ENCODE data around the gene CELF4.

CELF4 gene

GRCh38 chr18:37405772-37406171 is 159.8 kb downstream of the CELF4 start:
- no peak for DNase-seq

- DNase-seq, result no peak
These were observed 160.4 kb downstream of the CELF4 start for GRCh38 chr18:37405229-37405628.

- DNase-seq, result no peak
These were observed 161.8 kb downstream of the CELF4 start for GRCh38 chr18:37403788-37404187.

DNA sequence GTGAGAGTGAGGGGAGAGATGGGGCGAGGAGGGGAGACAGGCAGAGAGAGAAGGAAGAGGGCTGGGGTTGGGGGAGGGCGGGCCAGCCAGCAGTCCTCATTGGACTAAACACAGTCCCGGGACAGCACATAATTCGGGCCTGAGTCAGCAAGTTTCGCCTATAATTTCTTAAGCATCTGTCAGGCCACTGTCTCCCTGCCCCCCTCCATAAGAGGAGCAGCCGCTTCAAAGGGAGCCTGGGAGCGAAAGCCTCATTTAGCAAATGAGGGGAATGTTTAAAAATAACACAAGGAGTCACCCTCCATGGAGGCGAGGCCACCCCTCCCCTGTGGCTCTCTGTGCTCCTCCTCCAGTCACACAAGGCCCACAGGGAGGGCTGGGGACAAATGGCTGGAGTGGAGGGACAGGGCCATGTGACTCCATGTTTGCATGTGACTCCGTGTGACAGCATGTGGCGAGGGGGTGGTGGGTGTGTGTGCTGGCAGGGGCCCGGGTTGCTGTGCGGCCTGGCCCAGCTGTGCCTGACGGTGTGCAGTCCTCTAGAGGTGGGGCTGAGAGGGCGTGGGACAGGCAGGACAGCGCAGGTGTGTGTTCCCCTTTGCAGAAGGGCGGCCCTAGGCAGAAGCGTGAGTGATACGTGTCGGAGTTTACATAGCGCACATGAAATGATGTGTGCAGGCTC is 162.4 kb downstream of the CELF4 start:
- DNase-seq, result no peak

GRCh38 chr18:37402735-37403099 is 162.9 kb downstream of the CELF4 start:
- no peak for DNase-seq

GRCh38 chr18:37400802-37401201 is 164.8 kb downstream of the CELF4 start:
- DNase-seq, result no peak

DNA sequence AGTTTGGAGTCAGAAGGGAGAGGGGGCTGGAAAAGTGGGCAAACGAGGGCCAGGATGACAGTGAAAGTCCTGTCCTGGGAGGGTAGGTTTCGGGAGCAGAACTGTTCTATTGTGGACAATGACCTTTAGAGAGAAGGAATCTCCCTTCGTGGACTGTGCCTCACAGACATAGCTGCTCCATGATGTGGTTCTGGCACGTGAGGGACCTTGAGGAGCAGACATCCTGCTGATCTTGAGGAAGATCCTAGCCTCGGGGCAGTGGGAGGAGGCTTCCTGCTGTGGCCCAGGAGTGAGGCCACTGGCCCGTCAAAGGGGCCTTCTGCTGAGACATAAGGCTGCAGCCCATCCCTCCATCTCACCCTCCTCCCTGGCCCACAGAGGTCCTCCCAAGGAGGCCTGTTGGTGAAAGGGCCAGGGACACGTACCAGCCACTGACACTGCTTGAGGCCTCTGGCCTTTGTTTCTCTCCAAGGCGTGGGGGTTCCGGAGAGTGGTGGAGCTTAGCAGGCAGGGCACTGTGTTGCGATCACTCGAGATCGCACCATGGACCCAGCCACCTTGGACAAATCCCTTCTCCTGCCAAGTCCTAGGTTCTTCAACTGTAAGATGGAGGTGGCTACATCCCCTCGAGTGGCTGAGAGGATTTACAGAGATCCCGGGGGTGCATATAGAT is 167.2 kb downstream of the CELF4 start:
- DNase-seq, result no peak

DNA sequence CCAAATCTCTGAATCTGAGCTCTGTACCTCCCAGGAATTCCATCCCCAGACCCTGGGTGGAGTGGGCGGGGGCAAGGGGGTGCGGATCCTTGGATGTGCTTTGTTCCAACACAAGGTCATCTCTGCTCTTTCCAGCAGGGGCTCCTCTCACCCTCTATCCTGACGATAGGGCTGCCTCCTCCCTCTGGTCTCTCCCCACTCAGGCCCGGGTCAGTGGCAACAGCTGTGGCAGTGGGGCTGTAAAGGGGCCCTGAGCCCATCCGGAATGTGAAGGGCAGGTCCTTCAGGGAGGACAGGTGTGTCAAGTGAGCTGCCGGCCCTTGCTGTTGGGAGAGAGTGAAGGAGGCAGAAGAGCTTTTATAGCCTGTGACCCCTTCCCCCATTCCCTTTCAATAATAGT is 167.8 kb downstream of the CELF4 start:
- DNase-seq, result no peak

DNA sequence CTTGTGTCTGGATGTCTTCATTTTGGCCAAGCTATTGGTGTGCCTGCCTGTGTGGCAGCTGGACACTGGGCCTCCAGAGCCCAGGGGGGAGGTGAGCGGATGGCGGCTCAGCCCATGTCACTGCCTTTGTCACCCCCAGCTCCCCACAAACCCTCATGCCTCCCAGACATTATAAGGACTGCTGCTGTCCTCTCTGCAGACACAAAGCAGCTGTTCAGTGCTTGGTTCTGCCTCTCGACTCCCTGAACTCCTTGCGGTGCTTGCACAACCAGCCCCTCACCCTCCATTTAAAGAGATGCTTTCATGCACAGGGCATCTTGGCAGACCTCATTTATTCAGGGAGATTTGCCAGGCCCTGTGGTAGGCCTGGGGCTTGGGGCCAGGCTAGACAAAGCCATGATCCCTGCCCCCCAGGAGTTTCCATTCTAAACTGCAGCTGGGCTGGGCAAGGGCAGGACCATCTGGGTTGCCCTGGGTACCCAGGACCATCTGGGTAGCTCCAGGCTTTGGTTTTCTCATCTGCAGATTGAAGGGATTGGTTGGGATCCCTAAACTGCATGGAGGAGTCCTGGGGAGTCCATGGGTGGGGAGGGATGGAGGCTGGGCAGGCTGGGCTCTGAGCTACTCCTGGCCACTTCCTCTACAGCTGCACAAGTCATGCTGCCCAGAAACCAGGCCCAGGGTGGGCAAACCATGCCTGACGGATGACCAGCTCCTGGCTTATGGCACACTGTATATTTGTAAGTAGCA is 168.5 kb downstream of the CELF4 start:
- DNase-seq, result no peak

DNA sequence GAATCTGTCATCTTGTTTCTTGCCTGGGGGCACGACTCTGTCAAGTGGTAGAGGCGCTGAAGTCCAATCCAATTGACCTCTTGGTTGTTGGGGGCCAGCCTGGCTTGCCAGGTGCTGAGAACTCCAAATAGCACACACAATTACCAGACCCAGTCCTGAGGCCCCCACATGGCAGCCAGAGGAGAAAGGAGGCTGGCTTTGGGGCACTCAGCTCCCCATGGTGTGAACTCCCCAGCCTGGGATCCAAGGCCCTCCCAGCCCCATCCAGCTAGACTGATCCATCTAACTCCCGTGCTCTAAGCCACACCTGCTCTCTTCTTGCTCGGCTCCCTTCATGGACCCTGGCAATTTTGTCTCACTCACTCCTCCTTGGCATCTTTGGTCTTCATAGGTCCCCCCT is 170.0 kb downstream of the CELF4 start:
- DNase-seq, result no peak

DNA sequence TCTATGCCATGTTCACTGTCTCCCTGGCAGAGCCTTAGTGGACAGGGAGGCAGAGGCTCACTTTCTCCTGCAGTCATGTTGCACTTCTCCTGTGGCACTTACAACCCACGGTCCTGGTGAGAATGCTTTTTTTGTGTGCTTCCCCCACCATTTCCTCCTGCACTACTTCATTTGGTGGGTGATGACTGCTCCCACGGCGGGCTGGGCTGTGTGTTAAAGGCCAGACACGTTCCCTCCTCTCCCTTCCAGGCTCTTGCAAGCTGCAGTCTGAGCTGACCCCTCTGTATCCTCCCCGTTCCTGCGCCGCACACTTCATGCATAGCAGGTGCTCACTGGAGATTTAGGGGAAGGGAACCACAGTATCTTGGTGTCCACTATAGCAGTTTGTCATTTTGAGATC is 170.5 kb downstream of the CELF4 start:
- no peak for DNase-seq

- no peak for DNase-seq
These were observed 171.0 kb downstream of the CELF4 start for GRCh38 chr18:37394610-37394965.

GRCh38 chr18:37393945-37394609 is 171.5 kb downstream of the CELF4 start:
- DNase-seq, result no peak

- DNase-seq, result no peak
These were observed 172.3 kb downstream of the CELF4 start for GRCh38 chr18:37393221-37393827.

DNA sequence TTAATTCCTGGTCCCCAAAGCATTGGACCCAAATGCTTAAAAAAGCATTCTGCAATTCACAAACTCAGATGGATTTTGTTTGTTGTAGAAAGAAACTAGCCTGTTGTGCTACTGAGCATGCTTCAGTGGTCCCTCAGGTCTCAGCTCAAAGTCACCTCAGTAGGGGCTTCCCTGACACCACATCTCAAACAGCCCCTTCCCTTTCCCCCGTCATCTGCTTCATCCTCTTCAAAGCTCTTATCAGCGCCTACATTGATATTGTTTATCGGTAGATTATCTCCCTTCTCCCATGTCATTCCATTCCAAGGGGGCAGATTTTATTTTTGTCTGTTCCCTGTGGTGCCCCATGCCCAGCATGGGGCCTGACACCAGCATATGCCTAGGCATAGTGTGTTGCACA is 172.9 kb downstream of the CELF4 start:
- no peak for DNase-seq

GRCh38 chr18:37391698-37392548 is 173.7 kb downstream of the CELF4 start:
- no peak for DNase-seq

- no peak for DNase-seq
These were observed 174.4 kb downstream of the CELF4 start for GRCh38 chr18:37391156-37391555.

DNA sequence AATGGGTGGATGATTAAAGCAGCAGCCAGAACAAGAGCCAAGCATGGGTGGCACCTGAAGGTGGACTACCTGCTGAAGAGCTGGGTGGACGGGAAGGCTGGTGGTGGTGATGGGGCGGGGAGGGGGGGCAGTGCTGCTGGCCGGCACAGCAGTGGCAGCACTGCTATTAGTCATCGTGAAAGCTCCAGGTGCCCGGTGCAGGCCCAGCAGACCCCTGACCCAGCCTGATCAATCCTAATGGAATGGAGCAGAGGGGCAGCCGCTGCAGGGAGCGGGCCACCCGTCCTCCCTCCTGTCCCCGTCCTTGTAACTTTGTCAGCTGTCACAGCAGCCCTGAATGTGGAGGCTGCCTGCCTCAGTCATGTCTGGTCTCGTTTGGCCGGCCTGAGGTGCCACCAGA is 174.9 kb downstream of the CELF4 start:
- DNase-seq, result no peak

- DNase-seq, result no peak
These were observed 175.8 kb downstream of the CELF4 start for GRCh38 chr18:37389684-37390368.

GRCh38 chr18:37389041-37389440 is 176.6 kb downstream of the CELF4 start:
- DNase-seq, result no peak

- no peak for DNase-seq
These were observed 177.2 kb downstream of the CELF4 start for GRCh38 chr18:37388413-37388812.
